Activated B cell treated with CpG ODN at 0.5 μM for 24 hours (primary cell): ENCODE data around the gene SOD1. TPM values are rescaled to one million over a fixed set of nuclear protein-coding genes. Genes with fewer than 3 reads are reported as not detected.

Experiments used
- ATAC-seq: fragments of 200-7000 bp; cut with Tn5 transposase; one replicate; pipeline ENCODE4 v1.10.0; 2021; ENCODE audit warnings: low read depth, mild to moderate bottlenecking, moderate library complexity
- CTCF ChIA-PET: fragments of 350-600 bp; sonication (Branson Sonifier 250); formaldehyde crosslinking; loops from one replicate; lab custom pipeline; 2021; ENCODE audit warnings: antibody characterized with exemption; lab: Charles Lee
- POLR2A ChIA-PET: fragments of 350-600 bp; sonication (Branson Sonifier 250); formaldehyde crosslinking; loops from one replicate; lab custom pipeline; 2021; ENCODE audit warnings: antibody characterized with exemption; lab: Charles Lee
- DNase-seq: peaks from one replicate; pipeline ENCODE4 v3.0.0; 2022
- H3K27ac Mint-ChIP-seq: one replicate; pipeline ENCODE4 v1.8.0; 2020; ENCODE audit warnings: mixed read lengths
- H3K27me3 Mint-ChIP-seq: one replicate; pipeline ENCODE4 v1.8.0; 2021; ENCODE audit warnings: mixed read lengths
- H3K36me3 Mint-ChIP-seq: one replicate; pipeline ENCODE4 v1.8.0; 2021; ENCODE audit warnings: low read depth, mixed read lengths
- H3K4me1 Mint-ChIP-seq: one replicate; pipeline ENCODE4 v1.8.0; 2021; ENCODE audit warnings: mixed read lengths
- H3K4me3 Mint-ChIP-seq: one replicate; pipeline ENCODE4 v1.8.0; 2020; ENCODE audit warnings: mild to moderate bottlenecking, mixed read lengths
- H3K9me3 Mint-ChIP-seq: one replicate; pipeline ENCODE4 v1.8.0; 2020; ENCODE audit warnings: mixed read lengths
- intact Hi-C: fragments of 100-400 bp; cut with micrococcal nuclease; formaldehyde crosslinking; loops from one replicate; pipeline ENCODE4 v1.15.1; 2024
- total RNA-seq: library from RNA; stranded (reverse); gene quantifications from 2 replicates; pipeline ENCODE4 v1.2.3, GENCODE V29; 2022
- TF ChIP-seq, protein P1 (sequence below): fragments of 200-600 bp; IDR thresholded peaks from one replicate; pipeline ENCODE4 v1.8.0; 2022; ENCODE audit warnings: antibody characterized with exemption, mild to moderate bottlenecking

The SOD1 gene
- total RNA-seq, 1 donor from 2014 or later = 107 TPM

DNA sequence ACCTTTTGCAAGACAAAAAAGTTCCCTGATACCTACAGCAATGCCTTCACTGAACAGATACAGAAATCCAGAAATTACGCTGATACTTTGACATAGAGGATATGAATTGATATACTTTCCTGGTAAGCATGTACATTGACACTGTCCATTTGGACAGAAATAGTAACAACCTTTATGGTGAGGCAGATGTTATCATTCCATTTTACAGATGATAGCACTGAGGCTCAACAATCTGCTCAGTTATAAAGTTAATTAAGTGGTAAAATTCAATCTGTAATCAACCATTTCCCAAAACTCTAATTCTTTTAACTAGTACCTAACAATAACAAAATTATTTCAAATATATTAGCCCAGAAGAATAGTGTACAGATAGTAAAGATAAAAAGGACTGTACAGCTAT, 51.8 kb downstream of the SOD1 start:
- H3K27me3 Mint-ChIP-seq = no peaks in the 10 kb centered on the region
- H3K4me1 Mint-ChIP-seq = peaks cover 95% of the 10 kb centered on the region
- POLR2A ChIA-PET = interaction anchor here (1.0 kb wide), 2 partner anchors 11 to 22 kb away, joined by 3 to 5 read pairs; no protein-coding TSS in a partner anchor
- H3K4me3 Mint-ChIP-seq = no peak overlapping the region
- DNase-seq (no peak), ATAC-seq (no peak)
- H3K9me3 Mint-ChIP-seq = no peaks in the 10 kb centered on the region
- TF ChIP-seq, protein P1, sequence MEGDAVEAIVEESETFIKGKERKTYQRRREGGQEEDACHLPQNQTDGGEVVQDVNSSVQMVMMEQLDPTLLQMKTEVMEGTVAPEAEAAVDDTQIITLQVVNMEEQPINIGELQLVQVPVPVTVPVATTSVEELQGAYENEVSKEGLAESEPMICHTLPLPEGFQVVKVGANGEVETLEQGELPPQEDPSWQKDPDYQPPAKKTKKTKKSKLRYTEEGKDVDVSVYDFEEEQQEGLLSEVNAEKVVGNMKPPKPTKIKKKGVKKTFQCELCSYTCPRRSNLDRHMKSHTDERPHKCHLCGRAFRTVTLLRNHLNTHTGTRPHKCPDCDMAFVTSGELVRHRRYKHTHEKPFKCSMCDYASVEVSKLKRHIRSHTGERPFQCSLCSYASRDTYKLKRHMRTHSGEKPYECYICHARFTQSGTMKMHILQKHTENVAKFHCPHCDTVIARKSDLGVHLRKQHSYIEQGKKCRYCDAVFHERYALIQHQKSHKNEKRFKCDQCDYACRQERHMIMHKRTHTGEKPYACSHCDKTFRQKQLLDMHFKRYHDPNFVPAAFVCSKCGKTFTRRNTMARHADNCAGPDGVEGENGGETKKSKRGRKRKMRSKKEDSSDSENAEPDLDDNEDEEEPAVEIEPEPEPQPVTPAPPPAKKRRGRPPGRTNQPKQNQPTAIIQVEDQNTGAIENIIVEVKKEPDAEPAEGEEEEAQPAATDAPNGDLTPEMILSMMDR = no peak
- no peak overlapping the region for H3K27ac Mint-ChIP-seq
- CTCF ChIA-PET = no interaction called here
- H3K36me3 Mint-ChIP-seq = peaks cover 2% of the 10 kb centered on the region
- intact Hi-C loops = no loop called here

DNA sequence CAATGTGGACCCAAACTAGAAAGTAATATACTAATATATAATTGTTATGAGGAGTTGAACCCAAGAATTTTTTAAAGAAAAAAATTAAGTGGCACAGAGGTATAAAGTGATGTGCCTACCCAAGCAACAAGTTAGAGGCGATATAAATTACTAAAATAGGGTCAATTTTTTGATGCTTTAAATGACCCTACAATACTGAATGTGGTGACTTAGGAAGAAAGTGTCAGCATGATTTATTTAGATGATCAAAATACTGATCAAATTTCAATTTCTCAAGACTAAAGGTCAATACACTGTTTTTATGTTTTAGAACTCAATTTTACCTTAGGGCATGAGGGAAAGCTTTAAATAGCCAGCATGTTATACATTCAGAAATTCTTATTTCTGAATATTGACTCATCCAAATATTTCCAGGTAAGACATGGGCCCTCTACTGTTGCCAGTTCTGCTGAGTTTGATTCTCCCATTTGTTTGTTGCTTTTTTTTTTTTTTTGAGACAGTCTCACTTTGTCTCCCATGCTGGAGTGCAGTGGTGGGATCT, 52.3 kb downstream of the SOD1 start:
- no peak for DNase-seq
- no peak overlapping the region for H3K4me3 Mint-ChIP-seq
- no peak overlapping the region for H3K27ac Mint-ChIP-seq
- ChIA-PET POLR2A (interaction anchor here (1.0 kb wide), 2 partner anchors 11 to 22 kb away, joined by 3 to 5 read pairs; no protein-coding TSS in a partner anchor), CTCF (no interaction called here)
- TF ChIP-seq, protein P1 = no peak
- peaks cover 95% of the 10 kb centered on the region for H3K4me1 Mint-ChIP-seq
- H3K36me3 Mint-ChIP-seq = no peaks in the 10 kb centered on the region
- ATAC-seq = no peak
- intact Hi-C loops = no loop called here
- no peaks in the 10 kb centered on the region for H3K9me3 Mint-ChIP-seq
- no peaks in the 10 kb centered on the region for H3K27me3 Mint-ChIP-seq

DNA sequence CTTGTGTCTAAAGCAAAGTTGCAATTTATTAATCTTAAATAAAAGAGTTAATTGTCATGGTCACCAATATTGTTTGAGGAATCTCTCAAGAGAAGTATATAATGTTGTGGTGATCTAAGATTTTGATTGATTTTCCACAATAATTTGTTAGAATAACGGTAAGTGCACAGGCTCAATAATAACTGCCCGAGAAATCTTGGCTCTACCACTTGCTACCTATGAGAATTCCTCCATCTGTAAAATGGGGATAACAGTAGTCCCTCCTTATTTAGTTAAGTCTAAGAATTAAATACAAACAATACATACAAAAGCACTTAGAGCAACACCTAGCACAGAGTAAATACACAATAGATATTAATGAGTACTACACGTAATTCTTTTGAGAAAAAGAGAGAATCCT, 53.6 kb downstream of the SOD1 start:
- ATAC-seq = no peak
- POLR2A ChIA-PET = interaction anchor here (0.6 kb wide), 1 partner anchor 44 kb away, joined by 8 read pairs; no protein-coding TSS in a partner anchor
- intact Hi-C loops = no loop called here
- DNase-seq = no peak
- Mint-ChIP-seq H3K27me3 (no peaks in the 10 kb centered on the region), H3K4me3 (no peak overlapping the region), H3K36me3 (peaks cover under 1% of the 10 kb centered on the region), H3K27ac (no peak overlapping the region), H3K4me1 (peaks cover 92% of the 10 kb centered on the region), H3K9me3 (no peaks in the 10 kb centered on the region)
- TF ChIP-seq, protein P1 = no peak
- CTCF ChIA-PET = no interaction called here

DNA sequence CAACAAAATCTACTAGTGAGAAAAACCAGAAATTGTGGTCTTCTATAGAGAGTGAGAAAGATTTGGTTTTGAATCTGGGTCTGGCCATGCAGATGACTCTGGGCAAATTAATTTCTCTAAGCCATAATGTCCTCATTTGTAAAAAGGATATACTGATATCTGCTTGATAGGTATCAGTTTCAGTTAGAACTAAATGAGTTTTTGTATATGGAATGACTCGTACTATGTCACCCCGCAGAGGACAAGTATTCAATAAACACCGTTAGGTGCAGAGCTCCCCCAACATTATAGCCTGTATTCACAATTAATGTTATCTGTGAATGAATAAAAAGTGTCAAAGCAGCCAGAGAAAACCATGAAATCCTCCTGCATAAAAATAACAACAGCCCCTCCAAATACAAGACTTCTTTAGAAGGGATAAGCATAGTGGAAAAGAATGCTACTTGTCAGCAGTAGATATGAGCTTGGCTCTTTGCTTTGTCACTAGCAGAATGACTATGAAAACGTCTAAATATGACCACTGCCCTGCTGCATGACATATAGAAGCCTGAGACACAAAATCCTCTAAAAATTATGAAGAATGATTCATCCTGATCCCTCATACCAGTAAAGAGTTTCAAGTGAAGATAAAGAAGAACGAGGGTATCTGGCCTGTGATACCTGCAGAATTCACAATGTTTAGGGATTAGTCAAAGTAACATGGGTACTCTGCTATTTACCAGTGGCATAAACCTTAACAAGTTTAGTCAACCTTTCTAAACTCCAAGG, 54.7 kb downstream of the SOD1 start:
- no peaks in the 10 kb centered on the region for H3K27me3 Mint-ChIP-seq
- intact Hi-C loops = loop anchor here (1.0 kb wide), 2 partner anchors 8 to 17 kb away; no protein-coding TSS in a partner anchor
- H3K4me1 Mint-ChIP-seq = peaks cover 93% of the 10 kb centered on the region
- ChIA-PET POLR2A (interaction anchor here (0.6 kb wide), 1 partner anchor 43 kb away, joined by 8 read pairs; no protein-coding TSS in a partner anchor), CTCF (no interaction called here)
- H3K27ac Mint-ChIP-seq = no peak overlapping the region
- DNase-seq (no peak), ATAC-seq (no peak)
- no peaks in the 10 kb centered on the region for H3K9me3 Mint-ChIP-seq
- H3K36me3 Mint-ChIP-seq = peaks cover 5% of the 10 kb centered on the region
- TF ChIP-seq, protein P1 = no peak
- H3K4me3 Mint-ChIP-seq = no peak overlapping the region

GRCh38 chr21:31714741-31715365, 55.4 kb downstream of the SOD1 start:
- POLR2A ChIA-PET = no interaction called here
- TF ChIP-seq, protein P1 = no peak
- no peak overlapping the region for H3K27ac Mint-ChIP-seq
- H3K4me3 Mint-ChIP-seq = no peak overlapping the region
- H3K27me3 Mint-ChIP-seq = no peaks in the 10 kb centered on the region
- intact Hi-C loops = loop anchor here (1.0 kb wide), 2 partner anchors 9 to 16 kb away; no protein-coding TSS in a partner anchor
- ATAC-seq = no peak
- H3K9me3 Mint-ChIP-seq = no peaks in the 10 kb centered on the region
- H3K4me1 Mint-ChIP-seq = peaks cover 89% of the 10 kb centered on the region
- peaks cover 8% of the 10 kb centered on the region for H3K36me3 Mint-ChIP-seq
- CTCF ChIA-PET = no interaction called here
- DNase-seq = no peak
